WTC11 (cell line): ENCODE measurements around the gene CUL1.

Experiments
- CTCF ChIP-seq: fragments of 200-600 bp; IDR thresholded peaks from 2 replicates; pipeline ENCODE4 v1.8.0; 2022; ENCODE audit warnings: antibody characterized with exemption
- ZNF416 ChIP-seq: fragments of 250-450 bp; sonication (Bioruptor Pico); IDR thresholded peaks from 2 replicates; pipeline ENCODE4 v1.9.0; 2021; ENCODE audit warnings: mild to moderate bottlenecking, inconsistent platforms

GRCh38 chr7:148821422-148821821, 122.7 kb downstream of the CUL1 start:
- TF ChIP-seq ZNF416 (CRISPR knock-in tag) (no peak), CTCF (no peak)
